22Rv1 (cell line): ENCODE results near the gene PIP5KL1.

ENCODE experiments used
- ZFX ChIP-seq: fragments of 450-650 bp; IDR thresholded peaks from 2 replicates; pipeline ENCODE4 v1.6.1; 2017; ENCODE audit warnings: antibody characterized with exemption, borderline replicate concordance
- TF ChIP-seq, protein P1 (sequence below): fragments of 450-650 bp; IDR thresholded peaks from 2 replicates; pipeline ENCODE4 v1.5.1; 2017; ENCODE audit warnings: mild to moderate bottlenecking

DNA sequence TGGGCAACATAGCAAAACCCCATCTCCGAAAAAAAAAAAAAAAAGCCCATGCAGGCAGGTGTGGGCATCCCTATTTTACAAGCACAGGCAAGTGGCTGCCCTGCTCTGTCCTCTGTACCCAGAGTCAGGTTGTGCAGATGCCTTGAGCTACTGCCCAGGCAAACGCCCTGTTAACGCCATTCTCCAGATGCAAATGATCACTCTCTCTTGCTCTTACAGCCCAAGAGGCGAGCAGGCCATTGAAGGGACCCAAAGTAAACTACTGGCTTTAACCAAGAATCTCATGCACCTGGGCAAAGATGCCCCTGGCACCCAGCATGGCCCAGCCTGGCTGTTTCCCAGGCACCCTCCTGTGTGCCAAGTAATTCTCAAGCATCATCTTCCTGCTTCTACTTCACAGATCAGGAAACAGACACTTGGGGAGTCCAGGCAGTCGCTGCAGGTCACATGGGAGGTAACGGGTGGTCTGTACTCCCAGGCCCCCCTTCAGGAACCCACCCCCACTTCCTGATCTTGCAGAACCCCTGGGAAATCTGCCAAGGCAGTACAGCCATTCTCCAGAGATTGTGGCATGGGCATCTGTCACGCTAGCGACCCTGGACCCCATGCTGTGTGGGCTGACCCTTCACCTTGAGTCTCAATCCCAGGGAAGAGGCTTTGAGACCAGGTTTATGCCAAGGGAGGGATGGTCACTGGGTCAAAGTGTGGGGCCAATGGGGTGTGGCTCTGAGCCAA, 36.0 kb upstream of the PIP5KL1 start:
- TF ChIP-seq, protein P1, sequence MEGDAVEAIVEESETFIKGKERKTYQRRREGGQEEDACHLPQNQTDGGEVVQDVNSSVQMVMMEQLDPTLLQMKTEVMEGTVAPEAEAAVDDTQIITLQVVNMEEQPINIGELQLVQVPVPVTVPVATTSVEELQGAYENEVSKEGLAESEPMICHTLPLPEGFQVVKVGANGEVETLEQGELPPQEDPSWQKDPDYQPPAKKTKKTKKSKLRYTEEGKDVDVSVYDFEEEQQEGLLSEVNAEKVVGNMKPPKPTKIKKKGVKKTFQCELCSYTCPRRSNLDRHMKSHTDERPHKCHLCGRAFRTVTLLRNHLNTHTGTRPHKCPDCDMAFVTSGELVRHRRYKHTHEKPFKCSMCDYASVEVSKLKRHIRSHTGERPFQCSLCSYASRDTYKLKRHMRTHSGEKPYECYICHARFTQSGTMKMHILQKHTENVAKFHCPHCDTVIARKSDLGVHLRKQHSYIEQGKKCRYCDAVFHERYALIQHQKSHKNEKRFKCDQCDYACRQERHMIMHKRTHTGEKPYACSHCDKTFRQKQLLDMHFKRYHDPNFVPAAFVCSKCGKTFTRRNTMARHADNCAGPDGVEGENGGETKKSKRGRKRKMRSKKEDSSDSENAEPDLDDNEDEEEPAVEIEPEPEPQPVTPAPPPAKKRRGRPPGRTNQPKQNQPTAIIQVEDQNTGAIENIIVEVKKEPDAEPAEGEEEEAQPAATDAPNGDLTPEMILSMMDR, result no peak
- no peak for TF ChIP-seq ZFX
